ENCODE data around the gene PIP4P1.

GRCh38 chr14:20441461-20441860 is 19.8 kb downstream of the PIP4P1 start:
- TF ChIP-seq, protein P1, sequence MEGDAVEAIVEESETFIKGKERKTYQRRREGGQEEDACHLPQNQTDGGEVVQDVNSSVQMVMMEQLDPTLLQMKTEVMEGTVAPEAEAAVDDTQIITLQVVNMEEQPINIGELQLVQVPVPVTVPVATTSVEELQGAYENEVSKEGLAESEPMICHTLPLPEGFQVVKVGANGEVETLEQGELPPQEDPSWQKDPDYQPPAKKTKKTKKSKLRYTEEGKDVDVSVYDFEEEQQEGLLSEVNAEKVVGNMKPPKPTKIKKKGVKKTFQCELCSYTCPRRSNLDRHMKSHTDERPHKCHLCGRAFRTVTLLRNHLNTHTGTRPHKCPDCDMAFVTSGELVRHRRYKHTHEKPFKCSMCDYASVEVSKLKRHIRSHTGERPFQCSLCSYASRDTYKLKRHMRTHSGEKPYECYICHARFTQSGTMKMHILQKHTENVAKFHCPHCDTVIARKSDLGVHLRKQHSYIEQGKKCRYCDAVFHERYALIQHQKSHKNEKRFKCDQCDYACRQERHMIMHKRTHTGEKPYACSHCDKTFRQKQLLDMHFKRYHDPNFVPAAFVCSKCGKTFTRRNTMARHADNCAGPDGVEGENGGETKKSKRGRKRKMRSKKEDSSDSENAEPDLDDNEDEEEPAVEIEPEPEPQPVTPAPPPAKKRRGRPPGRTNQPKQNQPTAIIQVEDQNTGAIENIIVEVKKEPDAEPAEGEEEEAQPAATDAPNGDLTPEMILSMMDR (IDR thresholded peaks at IDR 0.05; ENCODE audit: insufficient read depth, low read length), result no peak
- TF ChIP-seq POLR2AphosphoS5 (IDR thresholded peaks at IDR 0.05; ENCODE audit: low read depth), result no peak
- TF ChIP-seq REST (IDR thresholded peaks at IDR 0.05; ENCODE audit: insufficient replicate concordance, low read depth), result no peak

All from HL-60 (cell line).